ENCODE data around the gene FBN2.

The FBN2 gene

GRCh38 chr5:128340648-128341047 lies 197.4 kb downstream of the FBN2 start:
- no peak for DNase-seq
- TF ChIP-seq CTCF (IDR thresholded peaks at IDR 0.05; ENCODE audit: low read depth, low read length), result no peak
- H3K9me3 ChIP-seq, result no peaks in the 10 kb centered on the region; the same call in 1 of the 2 replicates
- H3K36me3 ChIP-seq, result no peaks in the 10 kb centered on the region
- no peaks in the 10 kb centered on the region for H3K4me1 ChIP-seq
- no peaks in the 10 kb centered on the region for H3K27me3 ChIP-seq
- no peak overlapping the region for H3K4me3 ChIP-seq (ENCODE audit: low read depth, low read length)

- Histone ChIP-seq H3K4me1 (no peaks in the 10 kb centered on the region), H3K4me3 (ENCODE audit: low read depth, low read length) (no peak overlapping the region), H3K27me3 (peaks cover 1% of the 10 kb centered on the region; the same call in 1 of the 2 replicates), H3K36me3 (no peaks in the 10 kb centered on the region), H3K9me3 (no peaks in the 10 kb centered on the region)
- no peak for DNase-seq
- TF ChIP-seq CTCF (IDR thresholded peaks at IDR 0.05; ENCODE audit: low read depth, low read length), result no peak
These were observed 198.5 kb downstream of the FBN2 start for GRCh38 chr5:128339585-128339984.

- Histone ChIP-seq H3K9me3 (no peaks in the 10 kb centered on the region), H3K4me3 (ENCODE audit: low read depth, low read length) (no peak overlapping the region), H3K27me3 (peaks cover 4% of the 10 kb centered on the region; the same call in 1 of the 2 replicates), H3K4me1 (no peaks in the 10 kb centered on the region), H3K36me3 (no peaks in the 10 kb centered on the region)
- no peak for TF ChIP-seq CTCF (IDR thresholded peaks at IDR 0.05; ENCODE audit: low read depth, low read length)
- no peak for DNase-seq
These were observed 199.4 kb downstream of the FBN2 start for GRCh38 chr5:128338649-128339048.

GRCh38 chr5:128335339-128335738 lies 202.7 kb downstream of the FBN2 start:
- Histone ChIP-seq H3K9me3 (no peaks in the 10 kb centered on the region), H3K4me3 (ENCODE audit: low read depth, low read length) (no peak overlapping the region), H3K27me3 (peaks cover 4% of the 10 kb centered on the region; the same call in 1 of the 2 replicates), H3K36me3 (no peaks in the 10 kb centered on the region), H3K4me1 (no peaks in the 10 kb centered on the region)
- no peak for TF ChIP-seq CTCF (IDR thresholded peaks at IDR 0.05; ENCODE audit: low read depth, low read length)
- DNase-seq, result no peak

GRCh38 chr5:128334010-128334716 lies 203.9 kb downstream of the FBN2 start:
- no peak for TF ChIP-seq CTCF (IDR thresholded peaks at IDR 0.05; ENCODE audit: low read depth, low read length)
- no peak for DNase-seq
- Histone ChIP-seq H3K36me3 (no peaks in the 10 kb centered on the region), H3K4me3 (ENCODE audit: low read depth, low read length) (no peak overlapping the region), H3K27me3 (peaks cover 4% of the 10 kb centered on the region; the same call in 1 of the 2 replicates), H3K9me3 (no peaks in the 10 kb centered on the region), H3K4me1 (no peaks in the 10 kb centered on the region)

GRCh38 chr5:128331261-128331660 lies 206.8 kb downstream of the FBN2 start:
- no peak overlapping the region for H3K4me3 ChIP-seq (ENCODE audit: low read depth, low read length)
- no peak for TF ChIP-seq CTCF (IDR thresholded peaks at IDR 0.05; ENCODE audit: low read depth, low read length)

More at GRCh38 chr5:128331261-128331660, 206.8 kb downstream of the FBN2 start:
- H3K27me3 ChIP-seq, result peaks cover 4% of the 10 kb centered on the region; the same call in 1 of the 2 replicates
- H3K9me3 ChIP-seq, result no peaks in the 10 kb centered on the region
- DNase-seq, result no peak
- no peaks in the 10 kb centered on the region for H3K4me1 ChIP-seq
- H3K36me3 ChIP-seq, result no peaks in the 10 kb centered on the region

All from BE2C (cell line).